ENCODE measurements around the gene LRTM2.

DNA sequence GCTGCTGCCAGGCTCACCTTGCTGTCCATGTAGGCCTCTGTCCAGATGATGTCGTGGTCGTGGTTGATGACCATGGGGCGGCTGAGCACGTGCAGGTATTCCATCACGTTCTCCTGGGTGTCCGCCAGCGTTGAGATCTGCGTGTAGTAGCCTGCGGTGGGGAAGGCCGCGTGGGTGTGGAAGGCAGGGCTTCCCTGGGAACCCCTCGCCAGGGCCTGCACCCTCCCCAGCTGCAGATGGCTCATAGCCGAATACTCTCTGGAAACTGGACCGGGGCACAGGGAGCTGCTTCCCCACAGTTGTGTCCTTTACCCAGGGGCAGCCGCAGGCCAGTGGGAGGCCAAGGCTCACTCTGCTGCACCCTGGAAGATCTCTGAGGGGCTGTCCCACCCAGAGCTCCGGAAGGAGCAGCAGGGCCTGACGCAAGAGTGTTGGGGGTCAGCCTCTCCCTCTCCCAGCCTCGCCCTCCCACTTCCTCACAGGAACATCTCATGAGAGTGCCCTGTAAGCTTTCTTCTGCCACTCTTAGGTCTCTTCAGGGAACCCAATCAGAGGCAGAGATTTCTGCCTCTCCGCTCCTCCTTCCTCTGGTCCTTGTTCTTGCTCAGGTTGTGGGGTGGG, 62.6 kb downstream of the LRTM2 start:
- no peak for TF ChIP-seq EZH2 (IDR thresholded peaks at IDR 0.05; ENCODE audit: borderline replicate concordance)
- TF ChIP-seq, protein P1, sequence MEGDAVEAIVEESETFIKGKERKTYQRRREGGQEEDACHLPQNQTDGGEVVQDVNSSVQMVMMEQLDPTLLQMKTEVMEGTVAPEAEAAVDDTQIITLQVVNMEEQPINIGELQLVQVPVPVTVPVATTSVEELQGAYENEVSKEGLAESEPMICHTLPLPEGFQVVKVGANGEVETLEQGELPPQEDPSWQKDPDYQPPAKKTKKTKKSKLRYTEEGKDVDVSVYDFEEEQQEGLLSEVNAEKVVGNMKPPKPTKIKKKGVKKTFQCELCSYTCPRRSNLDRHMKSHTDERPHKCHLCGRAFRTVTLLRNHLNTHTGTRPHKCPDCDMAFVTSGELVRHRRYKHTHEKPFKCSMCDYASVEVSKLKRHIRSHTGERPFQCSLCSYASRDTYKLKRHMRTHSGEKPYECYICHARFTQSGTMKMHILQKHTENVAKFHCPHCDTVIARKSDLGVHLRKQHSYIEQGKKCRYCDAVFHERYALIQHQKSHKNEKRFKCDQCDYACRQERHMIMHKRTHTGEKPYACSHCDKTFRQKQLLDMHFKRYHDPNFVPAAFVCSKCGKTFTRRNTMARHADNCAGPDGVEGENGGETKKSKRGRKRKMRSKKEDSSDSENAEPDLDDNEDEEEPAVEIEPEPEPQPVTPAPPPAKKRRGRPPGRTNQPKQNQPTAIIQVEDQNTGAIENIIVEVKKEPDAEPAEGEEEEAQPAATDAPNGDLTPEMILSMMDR (IDR thresholded peaks at IDR 0.05; ENCODE audit: poor library complexity), result no peak
- TF ChIP-seq EZH2phosphoT487 (IDR thresholded peaks at IDR 0.05; ENCODE audit: low read depth, severe bottlenecking, unreplicated experiment), result no peak
